Measurements from ENCODE around the gene CHRNG.

The CHRNG gene

DNA sequence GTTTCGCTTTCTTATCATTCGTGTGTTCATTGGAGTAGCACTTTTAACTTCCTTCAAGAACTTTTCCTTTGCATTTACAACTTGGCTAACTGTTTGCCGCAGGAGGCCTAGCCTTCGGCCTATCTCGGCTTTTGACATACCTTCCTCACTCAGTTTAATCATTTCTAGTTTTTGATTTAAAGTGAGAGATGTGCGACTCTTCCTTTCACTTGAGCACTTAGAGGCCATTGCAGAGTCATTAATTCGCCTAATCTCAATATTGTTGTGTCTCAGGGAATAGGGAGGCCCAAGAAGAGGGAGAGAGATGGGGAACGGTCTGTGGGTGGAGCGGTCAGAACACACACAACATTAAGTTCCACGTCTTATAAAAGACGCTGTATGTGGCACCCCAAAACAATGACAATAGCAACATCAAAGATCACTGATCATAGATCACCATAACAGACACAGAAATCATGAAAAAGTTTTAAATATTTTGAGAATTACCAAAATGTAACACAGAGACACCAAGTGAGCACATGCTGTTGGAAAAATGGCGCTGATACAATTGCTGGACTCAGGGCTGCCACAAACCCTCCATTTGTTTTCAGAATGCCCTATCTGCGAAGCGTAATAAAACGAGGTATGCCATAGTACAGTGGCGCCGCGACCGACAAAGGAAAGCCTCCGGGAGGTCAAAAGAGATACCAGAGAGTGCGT is 10.3 kb downstream of the CHRNG start:
- peak overlapping the region; percentile 93 for H3K9ac ChIP-seq (ENCODE audit: low read length)
- peak overlapping the region; percentile 83 for H3K27ac ChIP-seq (ENCODE audit: low read depth, low read length)
- peak overlapping the region; percentile 83 for H2AFZ ChIP-seq (ENCODE audit: low read depth, low read length, severe bottlenecking)
- peaks cover 71% of the 10 kb centered on the region for H3K79me2 ChIP-seq (ENCODE audit: insufficient read depth, low read length)
- H4K20me1 ChIP-seq (ENCODE audit: low read depth, low read length), result no peaks in the 10 kb centered on the region; the same call in 1 of the 2 replicates
- no peaks in the 10 kb centered on the region for H3K27me3 ChIP-seq (ENCODE audit: low read length)
- no peaks in the 10 kb centered on the region for H3K36me3 ChIP-seq (ENCODE audit: low read length)
- H3K9me3 ChIP-seq (ENCODE audit: insufficient read depth, low read length), result no peaks in the 10 kb centered on the region
- no peaks in the 10 kb centered on the region for H3K9me2 ChIP-seq (replicated peaks; ENCODE audit: insufficient read depth, low read length)
- no peaks in the 10 kb centered on the region for H3F3A ChIP-seq (ENCODE audit: insufficient read depth)
- peak overlapping the region; percentile 88 for H3K4me3 ChIP-seq (ENCODE audit: insufficient read depth, low read length, poor library complexity, severe bottlenecking)
- TF ChIP-seq EZH2phosphoT487 (conservative IDR thresholded peaks at IDR 0.05; ENCODE audit: low read length), result no peak
- TF ChIP-seq, protein P1, sequence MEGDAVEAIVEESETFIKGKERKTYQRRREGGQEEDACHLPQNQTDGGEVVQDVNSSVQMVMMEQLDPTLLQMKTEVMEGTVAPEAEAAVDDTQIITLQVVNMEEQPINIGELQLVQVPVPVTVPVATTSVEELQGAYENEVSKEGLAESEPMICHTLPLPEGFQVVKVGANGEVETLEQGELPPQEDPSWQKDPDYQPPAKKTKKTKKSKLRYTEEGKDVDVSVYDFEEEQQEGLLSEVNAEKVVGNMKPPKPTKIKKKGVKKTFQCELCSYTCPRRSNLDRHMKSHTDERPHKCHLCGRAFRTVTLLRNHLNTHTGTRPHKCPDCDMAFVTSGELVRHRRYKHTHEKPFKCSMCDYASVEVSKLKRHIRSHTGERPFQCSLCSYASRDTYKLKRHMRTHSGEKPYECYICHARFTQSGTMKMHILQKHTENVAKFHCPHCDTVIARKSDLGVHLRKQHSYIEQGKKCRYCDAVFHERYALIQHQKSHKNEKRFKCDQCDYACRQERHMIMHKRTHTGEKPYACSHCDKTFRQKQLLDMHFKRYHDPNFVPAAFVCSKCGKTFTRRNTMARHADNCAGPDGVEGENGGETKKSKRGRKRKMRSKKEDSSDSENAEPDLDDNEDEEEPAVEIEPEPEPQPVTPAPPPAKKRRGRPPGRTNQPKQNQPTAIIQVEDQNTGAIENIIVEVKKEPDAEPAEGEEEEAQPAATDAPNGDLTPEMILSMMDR (IDR thresholded peaks at IDR 0.05; ENCODE audit: insufficient read depth, low read length, poor library complexity, severe bottlenecking), result no peak
- peak overlapping the region; percentile 80 for H3K4me2 ChIP-seq (ENCODE audit: low read depth, low read length, poor library complexity, severe bottlenecking)

DNA sequence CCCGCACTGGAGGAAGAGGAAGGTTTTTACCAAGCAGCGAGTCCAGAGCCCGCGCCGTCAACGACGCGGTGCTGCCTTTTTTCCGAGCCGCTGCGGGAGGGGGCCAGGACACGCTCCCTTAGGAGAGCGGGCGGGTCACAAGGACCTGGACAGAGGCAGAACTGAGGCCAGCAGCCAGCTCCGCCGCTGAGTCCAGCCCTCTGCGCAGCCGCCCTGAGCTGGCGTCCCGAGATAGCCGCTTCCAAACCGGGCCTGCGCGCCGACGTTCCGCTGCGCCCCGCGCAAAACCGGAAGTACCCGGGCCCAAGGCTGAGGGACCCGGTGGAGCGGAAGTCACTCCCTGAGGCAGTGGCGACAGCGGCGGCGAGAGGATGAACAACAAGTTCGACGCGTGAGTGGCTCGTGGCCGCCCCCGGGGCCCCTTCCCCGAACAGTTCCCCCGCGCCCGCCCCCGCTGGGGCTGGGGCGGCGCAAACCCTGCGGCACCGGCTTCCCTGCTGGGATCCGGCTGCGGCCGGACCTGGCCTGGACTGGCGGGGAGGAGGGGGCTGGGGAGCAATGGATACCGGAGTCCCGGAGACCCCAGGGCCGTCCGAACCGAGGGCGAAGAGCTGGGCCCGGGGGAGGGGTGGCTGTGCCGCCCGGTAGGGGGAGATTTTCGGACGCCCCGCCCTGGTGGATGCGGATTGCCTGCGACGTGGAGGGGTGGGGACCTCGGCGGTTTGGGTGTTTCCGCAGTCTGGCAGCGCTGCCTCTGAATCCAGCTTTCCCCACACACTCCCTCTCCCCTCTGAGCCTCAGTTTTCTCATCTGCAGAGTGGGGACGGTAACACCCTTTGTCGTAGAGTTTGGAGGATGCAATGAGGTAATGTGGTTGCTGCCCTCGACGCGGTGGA is 11.1 kb downstream of the CHRNG start, which contains the start of the genes EIF4E2 and TIGD1:
Gene EIF4E2, plus strand, starts transcription at position 336 of the 896 bp plus-strand sequence. Its CDS starts 36 bp downstream, at position 372.
Gene TIGD1, minus strand, starts transcription at position 204 of the 896 bp plus-strand sequence. CDS start 675 bp downstream, outside the sequence.
- peak within 1 kb of the TSS; percentile 83 for H2AFZ ChIP-seq (ENCODE audit: low read depth, low read length, severe bottlenecking)
- no peaks in the 10 kb centered on the region for H3K9me3 ChIP-seq (ENCODE audit: insufficient read depth, low read length)
- no peaks in the 10 kb centered on the region for H3K36me3 ChIP-seq (ENCODE audit: low read length)
- H3K27ac ChIP-seq (ENCODE audit: low read depth, low read length), result peak within 1 kb of the TSS; percentile 83
- H3K9ac ChIP-seq (ENCODE audit: low read length), result peak within 1 kb of the TSS; percentile 93
- H3K27me3 ChIP-seq (ENCODE audit: low read length), result no peaks in the 10 kb centered on the region
- peak within 1 kb of the TSS; percentile 88 for H3K4me3 ChIP-seq (ENCODE audit: insufficient read depth, low read length, poor library complexity, severe bottlenecking)
- H3K9me2 ChIP-seq (replicated peaks; ENCODE audit: insufficient read depth, low read length), result no peaks in the 10 kb centered on the region
- TF ChIP-seq, protein P1 (IDR thresholded peaks at IDR 0.05; ENCODE audit: insufficient read depth, low read length, poor library complexity, severe bottlenecking), result no peak
- no peaks in the 10 kb centered on the region for H3F3A ChIP-seq (ENCODE audit: insufficient read depth)
- peaks cover 79% of the 10 kb centered on the region for H3K79me2 ChIP-seq (ENCODE audit: insufficient read depth, low read length)
- no peaks in the 10 kb centered on the region; the same call in 1 of the 2 replicates for H4K20me1 ChIP-seq (ENCODE audit: low read depth, low read length)
- peak within 1 kb of the TSS; percentile 80 for H3K4me2 ChIP-seq (ENCODE audit: low read depth, low read length, poor library complexity, severe bottlenecking)

DNA sequence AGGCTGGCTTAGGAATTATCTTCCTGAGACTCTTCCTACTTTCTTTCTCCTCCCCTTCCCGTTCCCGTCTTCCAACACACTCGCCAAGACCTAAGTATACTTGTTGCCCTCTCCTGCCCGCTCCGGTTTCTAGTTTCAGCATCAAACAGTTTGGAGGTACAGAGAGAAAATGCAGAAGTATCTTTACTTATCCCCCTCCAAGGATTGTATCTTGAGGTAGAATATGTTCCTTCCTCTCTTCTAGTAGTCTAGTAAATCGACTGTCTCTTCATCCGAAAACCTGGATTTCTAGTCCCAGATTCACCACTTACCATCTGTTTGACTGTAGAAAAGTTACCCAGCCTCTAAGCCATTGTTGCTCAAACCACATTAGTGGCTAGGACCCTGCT is 11.8 kb downstream of the CHRNG start:
- Histone ChIP-seq H3K9ac (ENCODE audit: low read length) (peak overlapping the region; percentile 93), H3K79me2 (ENCODE audit: insufficient read depth, low read length) (peaks cover 82% of the 10 kb centered on the region), H3K9me3 (ENCODE audit: insufficient read depth, low read length) (no peaks in the 10 kb centered on the region), H3K4me3 (ENCODE audit: insufficient read depth, low read length, poor library complexity, severe bottlenecking) (peak overlapping the region; percentile 88), H3K27ac (ENCODE audit: low read depth, low read length) (peak overlapping the region; percentile 83), H3K36me3 (ENCODE audit: low read length) (no peaks in the 10 kb centered on the region), H2AFZ (ENCODE audit: low read depth, low read length, severe bottlenecking) (no peak overlapping the region), H3K4me2 (ENCODE audit: low read depth, low read length, poor library complexity, severe bottlenecking) (peak overlapping the region; percentile 80), H3F3A (ENCODE audit: insufficient read depth) (no peaks in the 10 kb centered on the region), H3K27me3 (ENCODE audit: low read length) (no peaks in the 10 kb centered on the region), H3K9me2 (replicated peaks; ENCODE audit: insufficient read depth, low read length) (no peaks in the 10 kb centered on the region), H4K20me1 (ENCODE audit: low read depth, low read length) (no peaks in the 10 kb centered on the region; the same call in 1 of the 2 replicates)
- TF ChIP-seq, protein P1 (IDR thresholded peaks at IDR 0.05; ENCODE audit: insufficient read depth, low read length, poor library complexity, severe bottlenecking), result no peak
- TF ChIP-seq EZH2phosphoT487 (conservative IDR thresholded peaks at IDR 0.05; ENCODE audit: low read length), result no peak

Data from SU-DHL-6 (cell line).